ENCODE results near the gene ATN1. TPM values are rescaled to one million over a fixed set of nuclear protein-coding genes. Genes with fewer than 3 reads are reported as not detected.

ATN1 gene
- total and polyA plus RNA-seq, 9 of the 15 experiments (the other 6 are each of a cell fraction or from before 2014, with no cell fraction given), result 0.15 to 49.8 (median 2.7) TPM

DNA sequence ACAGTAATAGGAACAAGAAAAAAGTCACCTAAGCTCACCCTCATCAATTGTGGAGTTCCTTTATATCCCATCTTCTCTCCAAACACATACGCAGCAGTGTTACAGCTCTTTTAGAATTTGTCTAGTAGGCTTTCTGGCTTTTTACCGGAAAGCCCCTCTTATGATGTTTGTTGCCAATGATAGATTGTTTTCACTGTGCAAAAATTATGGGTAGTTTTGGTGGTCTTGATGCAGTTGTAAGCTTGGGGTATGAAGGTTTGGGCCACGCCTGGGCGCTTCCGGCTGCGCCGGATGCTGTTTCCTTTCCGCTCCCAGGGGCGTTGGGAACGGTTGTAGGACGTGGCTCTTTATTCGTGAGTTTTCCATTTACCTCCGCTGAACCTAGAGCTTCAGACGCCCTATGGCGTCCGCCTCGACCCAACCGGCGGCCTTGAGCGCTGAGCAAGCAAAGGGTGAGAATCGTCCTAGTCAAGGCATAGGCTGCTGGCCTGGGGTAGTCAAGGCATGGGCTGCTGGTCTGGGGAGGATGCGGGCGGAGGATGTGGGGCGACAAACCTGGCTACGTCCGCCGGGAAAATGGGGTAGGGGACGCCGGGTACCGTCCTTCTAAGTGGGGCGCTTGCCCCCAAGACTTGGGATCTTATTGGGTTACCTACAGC lies 16.1 kb downstream of the ATN1 start, which contains the start of the genes C12orf57 and RNU7-1 (continued):
- peak; percentile 81 for TF ChIP-seq ZBTB40 (IDR thresholded peaks at IDR 0.05)
- no peak for TF ChIP-seq ZBTB40 (CRISPR knock-in tag; IDR thresholded peaks at IDR 0.05)
- TF ChIP-seq TRIM25 (IDR thresholded peaks at IDR 0.05; ENCODE audit: borderline replicate concordance), result no peak
- no peak for TF ChIP-seq SP2 (IDR thresholded peaks at IDR 0.05; ENCODE audit: extremely low read depth, low read depth, low read length, poor library complexity, severe bottlenecking)
- TF ChIP-seq, protein P1, sequence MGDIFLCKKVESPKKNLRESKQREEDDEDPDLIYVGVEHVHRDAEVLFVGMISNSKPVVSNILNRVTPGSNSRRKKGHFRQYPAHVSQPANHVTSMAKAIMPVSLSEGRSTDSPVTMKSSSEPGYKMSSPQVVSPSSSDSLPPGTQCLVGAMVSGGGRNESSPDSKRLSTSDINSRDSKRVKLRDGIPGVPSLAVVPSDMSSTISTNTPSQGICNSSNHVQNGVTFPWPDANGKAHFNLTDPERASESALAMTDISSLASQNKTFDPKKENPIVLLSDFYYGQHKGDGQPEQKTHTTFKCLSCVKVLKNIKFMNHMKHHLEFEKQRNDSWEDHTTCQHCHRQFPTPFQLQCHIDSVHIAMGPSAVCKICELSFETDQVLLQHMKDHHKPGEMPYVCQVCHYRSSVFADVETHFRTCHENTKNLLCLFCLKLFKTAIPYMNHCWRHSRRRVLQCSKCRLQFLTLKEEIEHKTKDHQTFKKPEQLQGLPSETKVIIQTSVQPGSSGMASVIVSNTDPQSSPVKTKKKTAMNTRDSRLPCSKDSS (IDR thresholded peaks at IDR 0.05; ENCODE audit: low read depth, partially characterized antibody), result no peak
- TF ChIP-seq FOXK1 (CRISPR knock-in tag; IDR thresholded peaks at IDR 0.05; ENCODE audit: borderline replicate concordance), result peak; percentile 32; the same call in 1 of the 2 replicates
- no peak for TF ChIP-seq BRF2 (IDR thresholded peaks at IDR 0.05; ENCODE audit: borderline replicate concordance, insufficient read depth, insufficient read length)
- peak; percentile 99 for TF ChIP-seq PHB (CRISPR knock-in tag; IDR thresholded peaks at IDR 0.05)
- peak; percentile 50; the same call in 1 of the 2 replicates for TF ChIP-seq TAF7 (tag; IDR thresholded peaks at IDR 0.05)
- no peak for TF ChIP-seq TRIM24 (IDR thresholded peaks at IDR 0.05)

Data from K562 (cell line).